ENCODE results near the gene SMARCA2.
A peak's percentile ranks its signal among the peaks of the same experiment; 100 is the strongest.

Gene SMARCA2

DNA sequence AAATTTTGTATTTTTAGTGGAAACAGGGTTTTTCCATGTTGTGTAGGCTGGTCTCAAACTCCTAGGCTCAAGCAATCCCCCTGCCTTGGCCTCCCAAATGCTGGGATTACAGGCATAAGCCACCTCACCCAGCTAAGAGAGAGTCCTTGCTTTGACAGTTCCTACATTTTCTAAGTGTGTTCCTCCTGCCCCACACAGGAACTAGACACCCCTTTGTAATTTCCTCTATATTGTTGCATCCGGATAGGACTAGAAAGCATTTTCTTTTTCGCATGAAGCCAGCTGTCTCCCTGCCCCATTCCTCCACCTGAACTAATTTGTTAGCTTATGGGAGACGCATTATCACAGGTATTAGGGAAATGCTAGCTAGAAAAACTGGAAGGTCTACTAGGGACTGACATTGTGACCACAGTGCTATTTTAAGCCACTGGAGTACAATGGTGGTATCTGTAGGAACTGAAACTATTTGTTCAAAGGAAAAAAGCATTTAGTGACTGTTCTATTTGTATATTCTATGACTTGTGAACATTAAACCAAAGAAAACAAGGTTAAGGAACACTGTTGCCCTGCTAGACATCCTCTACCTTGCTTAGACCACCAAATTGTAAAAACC, 214.1 kb downstream of the SMARCA2 start:
- Histone ChIP-seq H3K4me3 (no peak overlapping the region), H3K9me3 (ENCODE audit: low read depth, low read length) (no peaks in the 10 kb centered on the region), H3K36me3 (ENCODE audit: insufficient read depth, low read length) (no peaks in the 10 kb centered on the region), H3K27ac (no peak overlapping the region), H3K9ac (ENCODE audit: insufficient read length) (no peak overlapping the region)
- TF ChIP-seq EZH2 (IDR thresholded peaks at IDR 0.05) = no peak
- no peak for DNase-seq (ENCODE audit: low read depth, low spot score)

DNA sequence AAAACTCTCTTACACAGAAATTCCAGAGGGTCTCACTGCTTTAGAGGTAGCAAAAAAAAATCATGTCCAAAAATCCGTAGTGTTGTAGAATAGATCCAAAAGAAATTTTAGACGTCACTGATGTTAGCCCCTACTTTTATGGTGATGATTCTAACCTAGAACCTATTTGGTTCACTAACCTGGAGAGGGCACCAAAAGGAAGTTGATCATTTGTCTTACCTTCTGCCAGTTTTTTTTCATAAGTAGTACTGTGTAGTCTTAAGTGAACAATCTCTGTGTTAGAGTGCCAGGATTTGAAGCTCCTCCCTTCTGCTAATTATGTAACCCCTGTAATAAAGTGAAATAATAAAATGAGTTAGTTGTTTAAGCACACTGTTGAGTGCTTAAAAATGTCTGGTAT, 215.2 kb downstream of the SMARCA2 start:
- TF ChIP-seq EZH2 (IDR thresholded peaks at IDR 0.05) (no peak), FOXP2 (optimal IDR thresholded peaks at IDR 0.05; ENCODE audit: control extremely low read depth, extremely low read length, insufficient read depth) (no peak)
- H3K27ac ChIP-seq = no peak overlapping the region
- no peak overlapping the region for H3K9ac ChIP-seq (ENCODE audit: insufficient read length)
- no peaks in the 10 kb centered on the region for H3K36me3 ChIP-seq (ENCODE audit: insufficient read depth, low read length)
- no peak for DNase-seq (ENCODE audit: low read depth, low spot score)
- no peak overlapping the region for H3K4me3 ChIP-seq
- no peaks in the 10 kb centered on the region for H3K9me3 ChIP-seq (ENCODE audit: low read depth, low read length)

DNA sequence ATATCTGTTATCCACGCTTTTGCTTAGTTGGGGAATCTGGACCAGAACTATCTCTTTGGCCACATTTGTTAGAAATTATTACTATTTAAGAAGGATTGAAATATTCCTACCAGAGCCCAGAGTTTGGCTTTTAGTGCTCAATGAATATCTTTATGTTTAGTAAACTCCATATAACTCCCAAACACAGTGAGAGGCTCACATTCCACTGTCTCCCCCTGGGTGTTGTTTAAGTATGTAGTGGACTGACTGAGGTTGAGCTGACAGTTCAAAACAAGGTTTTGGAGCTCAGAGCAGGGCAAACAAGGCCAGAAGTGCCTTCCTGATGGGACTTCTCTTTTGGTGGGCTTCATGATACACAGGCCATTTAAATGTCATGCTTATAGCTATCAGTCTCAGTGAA, 216.0 kb downstream of the SMARCA2 start:
- H3K27ac ChIP-seq = no peak overlapping the region
- H3K4me3 ChIP-seq = no peak overlapping the region
- H3K9ac ChIP-seq (ENCODE audit: insufficient read length) = no peak overlapping the region
- H3K9me3 ChIP-seq (ENCODE audit: low read depth, low read length) = no peaks in the 10 kb centered on the region
- no peak for DNase-seq (ENCODE audit: low read depth, low spot score)
- no peak for TF ChIP-seq EZH2 (IDR thresholded peaks at IDR 0.05)
- TF ChIP-seq POLR2AphosphoS5 (IDR thresholded peaks at IDR 0.05; ENCODE audit: borderline replicate concordance, low read depth, low read length) = no peak
- TF ChIP-seq FOXP2 (optimal IDR thresholded peaks at IDR 0.05; ENCODE audit: control extremely low read depth, extremely low read length, insufficient read depth) = no peak
- no peaks in the 10 kb centered on the region for H3K36me3 ChIP-seq (ENCODE audit: insufficient read depth, low read length)

DNA sequence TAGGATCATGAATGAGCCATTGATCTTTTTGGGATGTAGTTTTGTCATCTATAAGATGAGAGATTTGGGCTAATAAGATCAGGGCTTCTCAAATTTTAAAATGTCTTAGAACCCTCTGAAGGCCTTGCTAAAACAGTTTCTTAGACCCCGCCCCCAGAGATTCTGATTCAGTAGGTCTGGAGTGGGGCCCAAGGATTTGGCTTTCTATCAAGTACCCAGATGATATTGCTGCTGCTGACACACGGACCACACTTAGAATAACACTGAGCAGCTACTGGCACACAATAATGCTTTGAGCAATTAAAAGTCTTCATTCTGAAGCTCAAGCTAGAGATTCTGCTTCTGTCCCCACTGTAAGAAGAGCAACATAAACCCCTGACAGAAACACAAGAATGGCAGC, 216.7 kb downstream of the SMARCA2 start:
- no peak for DNase-seq (ENCODE audit: low read depth, low spot score)
- Histone ChIP-seq H3K4me3 (no peak overlapping the region), H3K36me3 (ENCODE audit: insufficient read depth, low read length) (no peaks in the 10 kb centered on the region), H3K9ac (ENCODE audit: insufficient read length) (no peak overlapping the region), H3K9me3 (ENCODE audit: low read depth, low read length) (no peaks in the 10 kb centered on the region), H3K27ac (no peak overlapping the region)
- TF ChIP-seq EZH2 (IDR thresholded peaks at IDR 0.05) = no peak
- TF ChIP-seq POLR2AphosphoS5 (IDR thresholded peaks at IDR 0.05; ENCODE audit: borderline replicate concordance, low read depth, low read length) = no peak
- TF ChIP-seq FOXP2 (optimal IDR thresholded peaks at IDR 0.05; ENCODE audit: control extremely low read depth, extremely low read length, insufficient read depth) = no peak

DNA sequence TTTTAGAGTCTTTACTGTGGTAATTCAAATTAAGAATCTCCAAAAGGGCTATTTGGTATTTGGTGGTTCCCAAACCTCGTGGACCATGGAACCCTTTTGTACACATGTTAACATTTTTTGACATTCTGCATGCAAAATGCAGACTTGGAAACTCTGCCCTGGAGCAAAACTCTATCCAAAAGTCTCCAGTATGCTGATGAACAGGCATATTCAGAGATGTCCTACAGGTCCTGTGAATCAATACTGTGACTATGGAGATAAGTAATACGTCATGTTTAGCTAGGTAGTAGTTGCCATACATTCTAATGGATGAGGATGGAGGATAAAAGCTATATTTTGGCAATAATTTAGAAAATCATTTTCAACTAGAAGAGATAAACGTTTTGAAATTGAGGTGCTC, 218.1 kb downstream of the SMARCA2 start:
- H3K36me3 ChIP-seq (ENCODE audit: insufficient read depth, low read length) = no peaks in the 10 kb centered on the region
- H3K4me3 ChIP-seq = no peak overlapping the region
- H3K9me3 ChIP-seq (ENCODE audit: low read depth, low read length) = no peaks in the 10 kb centered on the region
- no peak overlapping the region for H3K9ac ChIP-seq (ENCODE audit: insufficient read length)
- TF ChIP-seq EZH2 (IDR thresholded peaks at IDR 0.05) = no peak
- no peak for TF ChIP-seq POLR2AphosphoS5 (IDR thresholded peaks at IDR 0.05; ENCODE audit: borderline replicate concordance, low read depth, low read length)
- no peak for TF ChIP-seq FOXP2 (optimal IDR thresholded peaks at IDR 0.05; ENCODE audit: control extremely low read depth, extremely low read length, insufficient read depth)
- H3K27ac ChIP-seq = no peak overlapping the region
- no peak for DNase-seq (ENCODE audit: low read depth, low spot score)

DNA sequence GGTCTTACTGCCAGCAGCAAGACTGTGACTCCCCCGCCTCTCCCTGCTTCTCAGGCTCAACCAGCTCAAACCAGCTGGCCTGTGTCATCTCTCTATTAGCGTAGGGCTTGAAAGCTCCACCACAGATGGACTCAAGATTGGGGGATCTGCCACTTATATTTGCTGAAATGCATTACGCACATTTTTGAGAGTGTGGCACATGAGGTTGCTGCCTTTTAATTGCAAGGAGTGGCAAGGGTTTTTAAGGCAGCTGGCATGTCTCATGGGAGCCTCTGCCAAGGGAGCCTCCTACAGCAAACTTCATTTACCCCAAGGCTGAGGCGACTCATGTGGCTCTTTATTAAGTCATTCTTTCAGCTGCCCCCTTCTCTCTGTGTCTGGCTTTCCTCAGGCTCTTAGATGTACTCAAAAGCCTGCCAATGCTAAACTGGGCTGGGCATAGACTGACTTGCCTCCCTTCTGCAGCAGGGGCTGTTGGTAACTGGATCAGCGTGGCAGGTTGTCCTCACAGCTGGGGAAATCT, 219.3 kb downstream of the SMARCA2 start:
- no peak for DNase-seq (ENCODE audit: low read depth, low spot score)
- H3K9ac ChIP-seq (ENCODE audit: insufficient read length) = no peak overlapping the region
- no peak overlapping the region for H3K4me3 ChIP-seq
- H3K27ac ChIP-seq = no peak overlapping the region
- H3K9me3 ChIP-seq (ENCODE audit: low read depth, low read length) = no peaks in the 10 kb centered on the region
- no peaks in the 10 kb centered on the region for H3K36me3 ChIP-seq (ENCODE audit: insufficient read depth, low read length)
- TF ChIP-seq EZH2 (IDR thresholded peaks at IDR 0.05) (no peak), FOXP2 (optimal IDR thresholded peaks at IDR 0.05; ENCODE audit: control extremely low read depth, extremely low read length, insufficient read depth) (no peak), POLR2AphosphoS5 (IDR thresholded peaks at IDR 0.05; ENCODE audit: borderline replicate concordance, low read depth, low read length) (no peak)

DNA sequence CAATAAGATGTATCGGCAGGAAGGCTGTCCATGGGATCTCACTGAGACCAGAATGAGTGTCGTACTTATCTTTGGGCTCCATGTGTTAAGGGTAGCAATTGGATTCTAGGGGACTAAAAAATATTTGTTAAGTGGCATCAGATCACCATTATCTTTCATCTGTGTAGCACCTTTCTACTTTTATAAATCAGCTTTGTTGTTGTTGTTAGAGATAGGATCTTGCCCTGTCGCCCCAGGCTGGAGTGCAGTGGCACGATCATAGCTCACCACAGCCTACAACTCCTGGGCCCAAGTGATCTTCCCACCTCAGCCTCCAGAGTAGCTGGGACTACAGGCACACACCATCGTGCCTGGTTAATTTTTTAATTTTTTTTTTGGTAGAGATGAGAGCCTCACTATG, 220.5 kb downstream of the SMARCA2 start:
- TF ChIP-seq POLR2AphosphoS5 (IDR thresholded peaks at IDR 0.05; ENCODE audit: borderline replicate concordance, low read depth, low read length) (no peak), FOXP2 (optimal IDR thresholded peaks at IDR 0.05; ENCODE audit: control extremely low read depth, extremely low read length, insufficient read depth) (no peak), EZH2 (IDR thresholded peaks at IDR 0.05) (no peak)
- DNase-seq (ENCODE audit: low read depth, low spot score) = no peak
- H3K9me3 ChIP-seq (ENCODE audit: low read depth, low read length) = no peaks in the 10 kb centered on the region
- no peak overlapping the region for H3K27ac ChIP-seq
- no peaks in the 10 kb centered on the region for H3K36me3 ChIP-seq (ENCODE audit: insufficient read depth, low read length)
- no peak overlapping the region for H3K4me3 ChIP-seq
- no peak overlapping the region for H3K9ac ChIP-seq (ENCODE audit: insufficient read length)

DNA sequence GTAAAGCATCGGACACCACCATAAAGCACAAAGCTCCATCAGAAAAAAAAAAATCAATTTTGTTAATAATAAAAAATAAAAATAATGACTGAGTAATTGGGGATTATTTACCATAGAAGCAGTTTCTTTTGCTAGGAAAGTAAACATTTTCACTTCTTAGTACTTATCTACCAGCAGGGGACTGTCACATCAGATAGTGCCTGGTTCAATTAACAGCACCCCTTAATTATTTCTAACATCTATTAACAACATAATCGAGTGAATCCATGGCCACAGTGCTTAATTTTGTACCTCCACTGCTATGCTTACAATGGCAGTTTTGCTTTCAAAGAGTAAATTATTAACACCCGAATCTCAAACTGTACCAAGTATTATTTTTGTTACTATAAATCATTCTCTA, 221.7 kb downstream of the SMARCA2 start:
- no peak overlapping the region for H3K9ac ChIP-seq (ENCODE audit: insufficient read length)
- no peaks in the 10 kb centered on the region for H3K36me3 ChIP-seq (ENCODE audit: insufficient read depth, low read length)
- no peaks in the 10 kb centered on the region for H3K9me3 ChIP-seq (ENCODE audit: low read depth, low read length)
- no peak for TF ChIP-seq POLR2AphosphoS5 (IDR thresholded peaks at IDR 0.05; ENCODE audit: borderline replicate concordance, low read depth, low read length)
- TF ChIP-seq FOXP2 (optimal IDR thresholded peaks at IDR 0.05; ENCODE audit: control extremely low read depth, extremely low read length, insufficient read depth) = no peak
- no peak for TF ChIP-seq EZH2 (IDR thresholded peaks at IDR 0.05)
- no peak overlapping the region for H3K4me3 ChIP-seq
- DNase-seq (ENCODE audit: low read depth, low spot score) = no peak
- H3K27ac ChIP-seq = no peak overlapping the region

DNA sequence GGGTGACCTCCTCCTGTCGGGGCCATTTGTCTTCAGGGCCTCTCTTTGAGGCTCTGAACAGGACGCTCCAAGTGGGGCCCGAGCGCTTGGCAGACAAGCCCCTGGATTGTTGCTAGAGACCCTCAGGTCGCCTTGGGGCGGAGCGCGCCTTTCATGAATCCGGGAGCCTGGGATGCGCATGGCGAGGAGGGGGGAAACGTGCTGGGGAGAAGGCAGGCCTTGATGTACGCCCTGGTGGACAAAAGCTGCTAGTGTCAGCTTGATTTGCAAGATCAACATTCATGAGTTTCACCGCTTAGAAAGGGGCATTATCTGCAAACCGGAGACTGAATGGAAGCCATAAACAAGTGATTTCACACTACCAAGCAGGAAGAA, 226.3 kb downstream of the SMARCA2 start:
- H3K9me3 ChIP-seq (ENCODE audit: low read depth, low read length) = no peaks in the 10 kb centered on the region
- TF ChIP-seq FOXP2 (optimal IDR thresholded peaks at IDR 0.05; ENCODE audit: control extremely low read depth, extremely low read length, insufficient read depth) (no peak), EZH2 (IDR thresholded peaks at IDR 0.05) (no peak), POLR2AphosphoS5 (IDR thresholded peaks at IDR 0.05; ENCODE audit: borderline replicate concordance, low read depth, low read length) (no peak)
- H3K4me3 ChIP-seq = peak overlapping the region; percentile 72
- no peak overlapping the region for H3K27ac ChIP-seq
- H3K9ac ChIP-seq (ENCODE audit: insufficient read length) = no peak overlapping the region
- DNase-seq (ENCODE audit: low read depth, low spot score) = peak; percentile 39
- no peaks in the 10 kb centered on the region for H3K36me3 ChIP-seq (ENCODE audit: insufficient read depth, low read length)
